HEK293 (cell line): ENCODE measurements around the gene OTUB2.

Source experiments
- GLIS2 ChIP-seq: fragments of 450-650 bp; formaldehyde crosslinking; IDR thresholded peaks from 2 replicates; pipeline ENCODE4 v1.5.1; 2016; ENCODE audit warnings: missing biosample characterization, missing genetic modification characterization
- HOXA7 ChIP-seq: sonication (generic); formaldehyde crosslinking; IDR thresholded peaks from 2 replicates; pipeline ENCODE4 v1.8.1; 2022; ENCODE audit warnings: missing genetic modification reagents, borderline replicate concordance
- ZNF324 ChIP-seq: fragments of 450-650 bp; formaldehyde crosslinking; IDR thresholded peaks from 2 replicates; pipeline ENCODE4 v1.5.1; 2016; ENCODE audit warnings: missing biosample characterization, missing genetic modification characterization
- TF ChIP-seq, protein P1 (sequence below): fragments of 450-650 bp; formaldehyde crosslinking; IDR thresholded peaks from 2 replicates; pipeline ENCODE4 v1.5.1; 2016; ENCODE audit warnings: missing biosample characterization, missing genetic modification characterization

GRCh38 chr14:94050231-94050880, 24.2 kb downstream of the OTUB2 start:
- TF ChIP-seq ZNF324 (tag by site-specific recombination) (no peak), HOXA7 (CRISPR knock-in tag) (no peak), GLIS2 (tag by site-specific recombination) (no peak)
- TF ChIP-seq, protein P1, sequence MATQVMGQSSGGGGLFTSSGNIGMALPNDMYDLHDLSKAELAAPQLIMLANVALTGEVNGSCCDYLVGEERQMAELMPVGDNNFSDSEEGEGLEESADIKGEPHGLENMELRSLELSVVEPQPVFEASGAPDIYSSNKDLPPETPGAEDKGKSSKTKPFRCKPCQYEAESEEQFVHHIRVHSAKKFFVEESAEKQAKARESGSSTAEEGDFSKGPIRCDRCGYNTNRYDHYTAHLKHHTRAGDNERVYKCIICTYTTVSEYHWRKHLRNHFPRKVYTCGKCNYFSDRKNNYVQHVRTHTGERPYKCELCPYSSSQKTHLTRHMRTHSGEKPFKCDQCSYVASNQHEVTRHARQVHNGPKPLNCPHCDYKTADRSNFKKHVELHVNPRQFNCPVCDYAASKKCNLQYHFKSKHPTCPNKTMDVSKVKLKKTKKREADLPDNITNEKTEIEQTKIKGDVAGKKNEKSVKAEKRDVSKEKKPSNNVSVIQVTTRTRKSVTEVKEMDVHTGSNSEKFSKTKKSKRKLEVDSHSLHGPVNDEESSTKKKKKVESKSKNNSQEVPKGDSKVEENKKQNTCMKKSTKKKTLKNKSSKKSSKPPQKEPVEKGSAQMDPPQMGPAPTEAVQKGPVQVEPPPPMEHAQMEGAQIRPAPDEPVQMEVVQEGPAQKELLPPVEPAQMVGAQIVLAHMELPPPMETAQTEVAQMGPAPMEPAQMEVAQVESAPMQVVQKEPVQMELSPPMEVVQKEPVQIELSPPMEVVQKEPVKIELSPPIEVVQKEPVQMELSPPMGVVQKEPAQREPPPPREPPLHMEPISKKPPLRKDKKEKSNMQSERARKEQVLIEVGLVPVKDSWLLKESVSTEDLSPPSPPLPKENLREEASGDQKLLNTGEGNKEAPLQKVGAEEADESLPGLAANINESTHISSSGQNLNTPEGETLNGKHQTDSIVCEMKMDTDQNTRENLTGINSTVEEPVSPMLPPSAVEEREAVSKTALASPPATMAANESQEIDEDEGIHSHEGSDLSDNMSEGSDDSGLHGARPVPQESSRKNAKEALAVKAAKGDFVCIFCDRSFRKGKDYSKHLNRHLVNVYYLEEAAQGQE (tag by site-specific recombination) = no peak
